ENCODE data around the gene NALCN. TPM values are rescaled to one million over a fixed set of nuclear protein-coding genes. Genes with fewer than 3 reads are reported as not detected.

Gene NALCN
- total RNA-seq, 2 experiments from 2014 or later: not detected

- DNase-seq: no peak
- CTCF ChIA-PET: no interaction called here
- POLR2A ChIA-PET: no interaction called here
- H3K27me3 Mint-ChIP-seq: peaks cover 1% of the 10 kb centered on the region
- no peak overlapping the region for H3K4me3 Mint-ChIP-seq
- H3K36me3 Mint-ChIP-seq: no peaks in the 10 kb centered on the region
- H3K27ac Mint-ChIP-seq: no peak overlapping the region
- intact Hi-C loops (cut with micrococcal nuclease): no loop called here
- H3K4me1 Mint-ChIP-seq (ENCODE audit: low read depth): peaks cover 9% of the 10 kb centered on the region
- H3K9me3 Mint-ChIP-seq: peaks cover 8% of the 10 kb centered on the region
Observed at GRCh38 chr13:101248739-101249514, 167.4 kb downstream of the NALCN start.

- Mint-ChIP-seq H3K4me3 (no peak overlapping the region), H3K36me3 (no peaks in the 10 kb centered on the region), H3K9me3 (no peaks in the 10 kb centered on the region), H3K4me1 (ENCODE audit: low read depth) (peaks cover 9% of the 10 kb centered on the region), H3K27ac (no peak overlapping the region), H3K27me3 (peaks cover 1% of the 10 kb centered on the region)
- ChIA-PET CTCF (no interaction called here), POLR2A (no interaction called here)
- intact Hi-C loops (cut with micrococcal nuclease): no loop called here
- no peak for DNase-seq
Observed at GRCh38 chr13:101242720-101243119, 173.6 kb downstream of the NALCN start.

- no peak overlapping the region for H3K4me3 Mint-ChIP-seq
- ChIA-PET CTCF (no interaction called here), POLR2A (no interaction called here)
- intact Hi-C loops (cut with micrococcal nuclease): no loop called here
- no peak overlapping the region for H3K27ac Mint-ChIP-seq
- DNase-seq: no peak
- no peaks in the 10 kb centered on the region for H3K27me3 Mint-ChIP-seq
- H3K4me1 Mint-ChIP-seq (ENCODE audit: low read depth): no peaks in the 10 kb centered on the region
- H3K36me3 Mint-ChIP-seq: no peaks in the 10 kb centered on the region
- H3K9me3 Mint-ChIP-seq: no peaks in the 10 kb centered on the region
Observed at GRCh38 chr13:101238555-101238954, 177.8 kb downstream of the NALCN start.

DNA sequence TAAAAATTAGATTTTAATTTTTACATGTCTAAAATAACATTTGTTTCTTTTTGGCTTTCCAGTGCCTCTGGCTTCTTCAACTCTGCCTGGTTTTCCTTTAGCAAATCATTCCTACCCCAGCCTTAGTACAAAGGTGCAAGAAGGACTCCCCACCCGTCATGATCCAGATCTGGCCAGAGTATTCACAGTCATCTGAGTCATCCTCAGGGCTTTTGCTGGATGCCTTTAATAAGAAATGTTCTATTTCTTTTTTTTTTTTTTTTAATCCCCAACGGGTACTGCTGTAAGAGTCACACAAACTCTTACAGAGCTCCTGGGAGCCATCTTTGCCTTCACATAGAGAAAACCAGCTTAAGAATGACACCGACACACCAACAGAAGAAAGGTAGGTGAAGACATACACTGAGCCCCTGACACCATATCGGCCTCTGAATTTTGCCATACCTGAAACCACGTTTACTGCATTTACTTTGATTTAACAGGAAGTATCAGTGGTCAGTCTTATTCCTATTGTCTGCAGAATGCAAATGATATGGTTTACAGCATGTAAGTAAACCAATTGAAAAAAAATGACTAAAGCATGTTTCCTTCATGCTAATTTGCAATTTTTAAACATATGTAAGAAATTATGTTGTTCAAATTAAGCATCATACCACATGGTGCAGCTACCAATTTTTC, 184.4 kb downstream of the NALCN start:
- ChIA-PET POLR2A (no interaction called here), CTCF (no interaction called here)
- no peak for DNase-seq
- Mint-ChIP-seq H3K4me1 (ENCODE audit: low read depth) (no peaks in the 10 kb centered on the region), H3K36me3 (no peaks in the 10 kb centered on the region), H3K4me3 (no peak overlapping the region), H3K9me3 (no peaks in the 10 kb centered on the region), H3K27ac (no peak overlapping the region), H3K27me3 (peaks cover 3% of the 10 kb centered on the region)
- intact Hi-C loops (cut with micrococcal nuclease): no loop called here

DNA sequence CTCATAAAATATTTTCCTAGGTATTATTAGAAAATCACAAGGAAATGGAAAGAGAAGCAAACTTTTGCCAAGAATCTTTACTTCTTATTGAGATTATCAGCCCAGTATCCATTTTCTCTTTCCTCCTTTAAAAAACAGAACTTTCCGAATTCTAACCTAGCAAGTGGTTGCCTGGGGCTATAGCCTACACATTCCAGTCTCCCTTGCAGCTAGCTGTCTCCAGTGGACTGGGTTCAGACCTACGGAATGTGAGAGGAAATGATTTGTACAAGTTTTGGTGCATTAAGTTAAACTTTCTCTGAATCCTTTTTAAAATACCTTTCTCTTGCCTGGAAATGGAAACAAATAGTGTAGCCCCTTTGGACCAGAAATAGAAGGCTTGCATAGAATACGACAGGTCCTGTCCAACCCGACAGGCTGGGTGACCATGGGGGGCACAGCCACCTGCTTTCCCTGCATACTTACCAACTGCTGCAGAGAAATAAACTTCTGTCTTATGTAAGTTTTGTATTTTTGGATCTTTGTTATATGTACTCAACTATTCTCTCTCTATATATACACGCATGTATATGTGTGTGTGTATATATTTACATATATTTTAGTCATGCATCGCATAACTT, 185.9 kb downstream of the NALCN start:
- no peak for DNase-seq
- ChIA-PET POLR2A (no interaction called here), CTCF (no interaction called here)
- Mint-ChIP-seq H3K27ac (no peak overlapping the region), H3K4me3 (no peak overlapping the region), H3K36me3 (no peaks in the 10 kb centered on the region), H3K4me1 (ENCODE audit: low read depth) (no peaks in the 10 kb centered on the region), H3K9me3 (no peaks in the 10 kb centered on the region), H3K27me3 (peaks cover 3% of the 10 kb centered on the region)
- intact Hi-C loops (cut with micrococcal nuclease): no loop called here

GRCh38 chr13:101219609-101220265, 196.6 kb downstream of the NALCN start:
- no peaks in the 10 kb centered on the region for H3K4me1 Mint-ChIP-seq (ENCODE audit: low read depth)
- no peak for DNase-seq
- H3K27ac Mint-ChIP-seq: no peak overlapping the region
- no peaks in the 10 kb centered on the region for H3K36me3 Mint-ChIP-seq
- CTCF ChIA-PET: no interaction called here
- no peaks in the 10 kb centered on the region for H3K27me3 Mint-ChIP-seq
- no peak overlapping the region for H3K4me3 Mint-ChIP-seq
- no peaks in the 10 kb centered on the region for H3K9me3 Mint-ChIP-seq
- POLR2A ChIA-PET: no interaction called here
- intact Hi-C loops (cut with micrococcal nuclease): no loop called here

- intact Hi-C loops (cut with micrococcal nuclease): no loop called here
- H3K4me1 Mint-ChIP-seq (ENCODE audit: low read depth): no peaks in the 10 kb centered on the region
- DNase-seq: no peak
- no peaks in the 10 kb centered on the region for H3K36me3 Mint-ChIP-seq
- H3K27me3 Mint-ChIP-seq: no peaks in the 10 kb centered on the region
- POLR2A ChIA-PET: no interaction called here
- CTCF ChIA-PET: no interaction called here
- no peaks in the 10 kb centered on the region for H3K9me3 Mint-ChIP-seq
- no peak overlapping the region for H3K27ac Mint-ChIP-seq
- no peak overlapping the region for H3K4me3 Mint-ChIP-seq
Observed at GRCh38 chr13:101218484-101218883, 197.8 kb downstream of the NALCN start.

DNA sequence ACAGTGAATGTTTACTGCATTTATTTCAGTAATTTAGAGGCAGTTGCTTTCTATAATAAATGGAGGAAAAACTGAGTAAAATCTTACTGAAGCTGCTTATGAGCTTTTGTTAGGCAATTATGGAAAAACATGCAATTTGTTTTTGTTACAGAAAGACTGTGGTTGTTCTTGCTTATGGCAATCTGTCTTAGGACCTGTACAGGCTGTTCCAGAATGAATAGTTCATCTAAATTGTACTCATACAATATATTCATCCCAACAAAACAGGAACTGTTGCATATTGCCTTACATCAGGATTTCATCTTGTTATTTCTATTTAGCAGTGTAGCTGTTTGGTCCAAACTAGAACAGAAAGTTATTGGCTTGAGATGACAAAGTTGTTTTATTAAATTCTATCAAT, 199.2 kb downstream of the NALCN start:
- Mint-ChIP-seq H3K36me3 (no peaks in the 10 kb centered on the region), H3K9me3 (no peaks in the 10 kb centered on the region), H3K4me1 (ENCODE audit: low read depth) (no peaks in the 10 kb centered on the region), H3K27ac (no peak overlapping the region), H3K27me3 (no peaks in the 10 kb centered on the region), H3K4me3 (no peak overlapping the region)
- no peak for DNase-seq
- POLR2A ChIA-PET: no interaction called here
- CTCF ChIA-PET: no interaction called here
- intact Hi-C loops (cut with micrococcal nuclease): no loop called here

DNA sequence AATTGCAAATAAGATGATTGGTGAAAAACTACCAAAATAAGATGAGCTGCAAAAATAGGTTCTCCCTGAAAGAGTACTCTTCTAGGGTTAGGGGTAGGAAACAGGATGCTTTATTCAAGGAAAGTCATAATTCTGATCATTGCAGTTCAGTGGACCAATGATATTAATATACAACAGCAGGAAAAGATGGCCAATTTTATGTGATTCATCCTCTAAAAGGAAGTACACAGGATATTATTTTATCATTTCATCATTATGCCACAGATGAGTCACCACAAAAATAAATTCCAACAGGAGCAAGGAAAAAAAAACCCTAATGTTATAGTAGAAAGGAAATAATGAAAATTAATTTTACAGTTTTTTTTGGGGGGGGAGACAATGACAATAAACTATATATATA, 205.0 kb downstream of the NALCN start:
- intact Hi-C loops (cut with micrococcal nuclease): no loop called here
- Mint-ChIP-seq H3K9me3 (no peaks in the 10 kb centered on the region), H3K27me3 (no peaks in the 10 kb centered on the region), H3K36me3 (no peaks in the 10 kb centered on the region), H3K4me1 (ENCODE audit: low read depth) (no peaks in the 10 kb centered on the region), H3K27ac (no peak overlapping the region), H3K4me3 (no peak overlapping the region)
- ChIA-PET POLR2A (no interaction called here), CTCF (no interaction called here)
- DNase-seq: no peak

DNA sequence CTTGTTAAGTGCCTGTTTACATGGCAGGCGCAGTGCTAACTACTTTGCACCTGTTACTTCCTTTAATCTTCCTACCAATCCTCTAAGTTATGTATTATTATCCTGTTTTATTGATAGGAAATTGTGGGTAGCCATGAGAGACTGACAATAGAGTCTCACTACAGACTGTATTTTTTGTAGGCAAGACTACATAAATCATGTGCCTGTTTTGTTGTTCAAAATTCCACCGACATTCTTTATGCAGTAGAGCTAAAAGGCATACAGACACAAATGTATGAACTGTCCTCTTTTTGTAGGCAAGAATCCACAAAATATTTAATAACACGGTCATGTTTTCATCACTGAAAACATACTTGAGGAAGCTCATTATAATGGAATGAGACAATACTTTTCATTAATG, 205.5 kb downstream of the NALCN start:
- CTCF ChIA-PET: no interaction called here
- Mint-ChIP-seq H3K27ac (no peak overlapping the region), H3K4me3 (no peak overlapping the region), H3K4me1 (ENCODE audit: low read depth) (no peaks in the 10 kb centered on the region), H3K36me3 (no peaks in the 10 kb centered on the region), H3K27me3 (no peaks in the 10 kb centered on the region), H3K9me3 (no peaks in the 10 kb centered on the region)
- intact Hi-C loops (cut with micrococcal nuclease): no loop called here
- POLR2A ChIA-PET: no interaction called here
- no peak for DNase-seq

GRCh38 chr13:101209206-101209893, 207.0 kb downstream of the NALCN start:
- ChIA-PET POLR2A (no interaction called here), CTCF (no interaction called here)
- H3K9me3 Mint-ChIP-seq: no peaks in the 10 kb centered on the region
- no peaks in the 10 kb centered on the region for H3K27me3 Mint-ChIP-seq
- no peak overlapping the region for H3K4me3 Mint-ChIP-seq
- H3K36me3 Mint-ChIP-seq: no peaks in the 10 kb centered on the region
- no peak overlapping the region for H3K27ac Mint-ChIP-seq
- no peaks in the 10 kb centered on the region for H3K4me1 Mint-ChIP-seq (ENCODE audit: low read depth)
- DNase-seq: no peak
- intact Hi-C loops (cut with micrococcal nuclease): no loop called here

- POLR2A ChIA-PET: no interaction called here
- no peaks in the 10 kb centered on the region for H3K36me3 Mint-ChIP-seq
- no peaks in the 10 kb centered on the region for H3K27me3 Mint-ChIP-seq
- no peaks in the 10 kb centered on the region for H3K4me1 Mint-ChIP-seq (ENCODE audit: low read depth)
- CTCF ChIA-PET: no interaction called here
- intact Hi-C loops (cut with micrococcal nuclease): no loop called here
- no peak overlapping the region for H3K4me3 Mint-ChIP-seq
- H3K9me3 Mint-ChIP-seq: no peaks in the 10 kb centered on the region
- H3K27ac Mint-ChIP-seq: no peak overlapping the region
- DNase-seq: no peak
Observed at GRCh38 chr13:101205408-101205807, 210.9 kb downstream of the NALCN start.

All from activated CD4-positive, alpha-beta memory T cell treated with anti-CD3 and anti-CD28 coated beads for 36 hours (primary cell).